Immature natural killer cell (primary cell): Measurements from ENCODE around the gene IGF1R. TPM values are rescaled to one million over a fixed set of nuclear protein-coding genes. Genes with fewer than 3 reads are reported as not detected.

ENCODE experiments used
- DNase-seq, 3 donors: peaks; one replicate each; pipeline ENCODE4 v3.0.0; 2022; ENCODE audit warnings: mixed read lengths in 1 of 3
- H3K27ac Mint-ChIP-seq, 6 donors: one replicate each; pipeline ENCODE4 v1.8.0; 2020; ENCODE audit warnings: mixed read lengths in 6 of 6, mild to moderate bottlenecking in 5 of 6, inconsistent platforms in 4 of 6, moderate library complexity in 3 of 6
- H3K27me3 Mint-ChIP-seq, 3 donors: one replicate each; pipeline ENCODE4 v1.8.0; 2020 to 2021; ENCODE audit warnings: low read depth in 3 of 3, mild to moderate bottlenecking in 3 of 3, mixed read lengths in 3 of 3, moderate library complexity in 3 of 3, inconsistent platforms in 1 of 3
- H3K36me3 Mint-ChIP-seq, 3 donors: one replicate each; pipeline ENCODE4 v1.8.0; 2020; ENCODE audit warnings: mixed read lengths in 3 of 3, inconsistent platforms in 2 of 3, mild to moderate bottlenecking in 2 of 3
- H3K4me1 Mint-ChIP-seq, 2 donors: one replicate each; pipeline ENCODE4 v1.8.0; 2020; ENCODE audit warnings: inconsistent platforms in 2 of 2, mild to moderate bottlenecking in 2 of 2, mixed read lengths in 2 of 2, moderate library complexity in 1 of 2
- H3K4me3 Mint-ChIP-seq, 5 donors: one replicate each; pipeline ENCODE4 v1.8.0; 2020; ENCODE audit warnings: mild to moderate bottlenecking in 5 of 5, mixed read lengths in 5 of 5, inconsistent platforms in 3 of 5, moderate library complexity in 3 of 5
- H3K9me3 Mint-ChIP-seq, 6 donors: one replicate each; pipeline ENCODE4 v1.8.0; 2020; ENCODE audit warnings: mild to moderate bottlenecking in 6 of 6, mixed read lengths in 6 of 6, inconsistent platforms in 4 of 6, moderate library complexity in 3 of 6
- polyA plus RNA-seq, 3 donors: library from polyadenylated mRNA; unstranded; fragments of 300-500 nt; fragmentation: Illumina TruSeq; gene quantifications; one replicate each; pipeline ENCODE4 v1.2.3, GENCODE V29; 2021

IGF1R gene
- polyA plus RNA-seq, 3 donors from 2014 or later, result 1.4 to 4.7 (median 1.4) TPM

GRCh38 chr15:98903377-98904018, 255.2 kb downstream of the IGF1R start:
- no peak overlapping the region for H3K27ac Mint-ChIP-seq

GRCh38 chr15:98904544-98904943, 256.2 kb downstream of the IGF1R start:
- H3K27ac Mint-ChIP-seq, result no peak overlapping the region
- peak in 1 of 3 donors; percentile 9 for DNase-seq
- no peaks in the 10 kb centered on the region for H3K9me3 Mint-ChIP-seq
- no peaks in the 10 kb centered on the region for H3K4me1 Mint-ChIP-seq
- H3K27me3 Mint-ChIP-seq, result peaks cover 0 to 2% (median 0%) of the 10 kb centered on the region in 3 donors
- H3K4me3 Mint-ChIP-seq, result no peak overlapping the region
- peaks cover 6 to 15% (median 9%) of the 10 kb centered on the region in 3 donors for H3K36me3 Mint-ChIP-seq

More at GRCh38 chr15:98903377-98904018, 255.2 kb downstream of the IGF1R start:
- Mint-ChIP-seq H3K4me1 (no peaks in the 10 kb centered on the region), H3K36me3 (peaks cover 3 to 12% (median 9%) of the 10 kb centered on the region in 3 donors), H3K9me3 (no peaks in the 10 kb centered on the region), H3K4me3 (no peak overlapping the region), H3K27me3 (peaks cover 0 to 2% (median 0%) of the 10 kb centered on the region in 3 donors)
- no peak for DNase-seq

- H3K4me1 Mint-ChIP-seq, result no peaks in the 10 kb centered on the region
- H3K27me3 Mint-ChIP-seq, result peaks cover 0 to 2% (median 0%) of the 10 kb centered on the region in 3 donors
- no peak for DNase-seq
- peak overlapping the region in 1 of 6 donors; percentile 49 for H3K27ac Mint-ChIP-seq
- no peak overlapping the region for H3K4me3 Mint-ChIP-seq
- H3K36me3 Mint-ChIP-seq, result peaks cover 4 to 14% (median 10%) of the 10 kb centered on the region in 3 donors
- H3K9me3 Mint-ChIP-seq, result no peaks in the 10 kb centered on the region
Observed at GRCh38 chr15:98905963-98906711, 257.8 kb downstream of the IGF1R start.

GRCh38 chr15:98906712-98907083, 258.4 kb downstream of the IGF1R start:
- H3K36me3 Mint-ChIP-seq, result peaks cover 4 to 12% (median 11%) of the 10 kb centered on the region in 3 donors
- DNase-seq, result no peak
- no peaks in the 10 kb centered on the region for H3K9me3 Mint-ChIP-seq
- H3K4me1 Mint-ChIP-seq, result no peaks in the 10 kb centered on the region
- no peak overlapping the region for H3K27ac Mint-ChIP-seq
- no peak overlapping the region for H3K4me3 Mint-ChIP-seq
- no peaks in the 10 kb centered on the region for H3K27me3 Mint-ChIP-seq

- H3K36me3 Mint-ChIP-seq, result peaks cover 10 to 18% (median 17%) of the 10 kb centered on the region in 3 donors
- H3K27ac Mint-ChIP-seq, result no peak overlapping the region
- H3K27me3 Mint-ChIP-seq, result no peaks in the 10 kb centered on the region
- no peak for DNase-seq
- no peak overlapping the region for H3K4me3 Mint-ChIP-seq
- H3K9me3 Mint-ChIP-seq, result no peaks in the 10 kb centered on the region
- H3K4me1 Mint-ChIP-seq, result no peaks in the 10 kb centered on the region
Observed at GRCh38 chr15:98907927-98908471, 259.7 kb downstream of the IGF1R start.

- Mint-ChIP-seq H3K4me1 (no peaks in the 10 kb centered on the region), H3K27me3 (no peaks in the 10 kb centered on the region), H3K4me3 (no peak overlapping the region), H3K27ac (no peak overlapping the region), H3K36me3 (peaks cover 13 to 31% (median 23%) of the 10 kb centered on the region in 3 donors), H3K9me3 (no peaks in the 10 kb centered on the region)
- no peak for DNase-seq
Observed at GRCh38 chr15:98909968-98910885, 261.9 kb downstream of the IGF1R start.

GRCh38 chr15:98914626-98915025, 266.3 kb downstream of the IGF1R start:
- no peaks in the 10 kb centered on the region for H3K9me3 Mint-ChIP-seq
- peaks cover 23 to 45% (median 33%) of the 10 kb centered on the region in 3 donors for H3K36me3 Mint-ChIP-seq
- H3K27ac Mint-ChIP-seq, result no peak overlapping the region
- H3K4me1 Mint-ChIP-seq, result peaks cover 2 to 8% of the 10 kb centered on the region in 2 donors
- no peak overlapping the region for H3K4me3 Mint-ChIP-seq
- DNase-seq, result no peak
- H3K27me3 Mint-ChIP-seq, result no peaks in the 10 kb centered on the region

- Mint-ChIP-seq H3K27ac (no peak overlapping the region), H3K9me3 (no peaks in the 10 kb centered on the region), H3K36me3 (peaks cover 27 to 49% (median 33%) of the 10 kb centered on the region in 3 donors), H3K27me3 (peaks cover 0 to 2% (median 0%) of the 10 kb centered on the region in 3 donors), H3K4me1 (peaks cover 13 to 25% of the 10 kb centered on the region in 2 donors), H3K4me3 (no peak overlapping the region)
- DNase-seq, result no peak
Observed at GRCh38 chr15:98916826-98917225, 268.5 kb downstream of the IGF1R start.

GRCh38 chr15:98917417-98917816, 269.1 kb downstream of the IGF1R start:
- H3K9me3 Mint-ChIP-seq, result no peaks in the 10 kb centered on the region
- H3K27me3 Mint-ChIP-seq, result peaks cover 0 to 2% (median 0%) of the 10 kb centered on the region in 3 donors
- H3K4me3 Mint-ChIP-seq, result no peak overlapping the region
- H3K36me3 Mint-ChIP-seq, result peaks cover 22 to 49% (median 34%) of the 10 kb centered on the region in 3 donors
- DNase-seq, result no peak
- no peak overlapping the region for H3K27ac Mint-ChIP-seq
- peaks cover 13 to 25% of the 10 kb centered on the region in 2 donors for H3K4me1 Mint-ChIP-seq

- peaks cover 21 to 42% (median 35%) of the 10 kb centered on the region in 3 donors for H3K36me3 Mint-ChIP-seq
- H3K4me3 Mint-ChIP-seq, result peak overlapping the region in 2 of 5 donors; percentile 3 to 17
- no peaks in the 10 kb centered on the region for H3K9me3 Mint-ChIP-seq
- H3K27me3 Mint-ChIP-seq, result peaks cover 0 to 2% (median 0%) of the 10 kb centered on the region in 3 donors
- H3K4me1 Mint-ChIP-seq, result peaks cover 13 to 25% of the 10 kb centered on the region in 2 donors
- no peak for DNase-seq
- peak overlapping the region in 4 of 6 donors; percentile 9 to 64 (median 28) for H3K27ac Mint-ChIP-seq
Observed at GRCh38 chr15:98920091-98920880, 271.9 kb downstream of the IGF1R start.

- Mint-ChIP-seq H3K9me3 (no peaks in the 10 kb centered on the region), H3K4me1 (peaks cover 13 to 25% of the 10 kb centered on the region in 2 donors), H3K27ac (no peak overlapping the region), H3K36me3 (peaks cover 19 to 40% (median 32%) of the 10 kb centered on the region in 3 donors), H3K27me3 (peaks cover 0 to 4% (median 0%) of the 10 kb centered on the region in 3 donors), H3K4me3 (no peak overlapping the region)
- DNase-seq, result no peak
Observed at GRCh38 chr15:98923171-98923570, 274.8 kb downstream of the IGF1R start.

- no peak for DNase-seq
- no peak overlapping the region for H3K27ac Mint-ChIP-seq
- peaks cover 13 to 25% of the 10 kb centered on the region in 2 donors for H3K4me1 Mint-ChIP-seq
- H3K4me3 Mint-ChIP-seq, result no peak overlapping the region
- H3K36me3 Mint-ChIP-seq, result peaks cover 19 to 45% (median 32%) of the 10 kb centered on the region in 3 donors
- H3K9me3 Mint-ChIP-seq, result no peaks in the 10 kb centered on the region
- H3K27me3 Mint-ChIP-seq, result peaks cover 0 to 4% (median 0%) of the 10 kb centered on the region in 3 donors
Observed at GRCh38 chr15:98923579-98923978, 275.2 kb downstream of the IGF1R start.
